HepG2 (cell line): Measurements from ENCODE around the gene NAIF1. TPM values are rescaled to one million over a fixed set of nuclear protein-coding genes. Genes with fewer than 3 reads are reported as not detected.

Source experiments
- ADNP ChIP-seq: sonication (generic); formaldehyde crosslinking; IDR thresholded peaks from 2 replicates; pipeline ENCODE4 v1.4.0; 2020; ENCODE audit warnings: missing genetic modification reagents
- ATAD3A ChIP-seq: sonication (generic); formaldehyde crosslinking; IDR thresholded peaks from 2 replicates; pipeline ENCODE4 v1.4.0; 2020; ENCODE audit warnings: missing genetic modification reagents
- BORCS8-MEF2B ChIP-seq: sonication (generic); formaldehyde crosslinking; IDR thresholded peaks from 2 replicates; pipeline ENCODE4 v1.8.0; 2022; ENCODE audit warnings: mild to moderate bottlenecking, missing genetic modification reagents
- CBX1 ChIP-seq: IDR thresholded peaks from one replicate; pipeline ENCODE4 v1.6.1; 2016; ENCODE audit warnings: antibody characterized with exemption, low read depth
- CREM ChIP-seq, 2 experiments: sonication (generic) in 1 of 2; formaldehyde crosslinking in 1 of 2; IDR thresholded peaks; 2 replicates each; pipeline versions ENCODE4 v1.4.0 to v1.6.1; 2016 to 2020; ENCODE audit warnings: antibody characterized with exemption in 1 of 2, mild to moderate bottlenecking in 1 of 2, missing genetic modification reagents in 1 of 2
- DR1 ChIP-seq: sonication (generic); formaldehyde crosslinking; IDR thresholded peaks from 2 replicates; pipeline ENCODE4 v1.8.0; 2021; ENCODE audit warnings: mild to moderate bottlenecking, missing genetic modification reagents, inconsistent platforms
- JUN ChIP-seq: sonication (generic); formaldehyde crosslinking; IDR thresholded peaks from 2 replicates; pipeline ENCODE4 v1.4.0; 2020; ENCODE audit warnings: mild to moderate bottlenecking, missing genetic modification reagents
- KMT2B ChIP-seq: IDR thresholded peaks from 2 replicates; pipeline ENCODE4 v1.6.1; 2016; ENCODE audit warnings: missing genetic modification reagents, missing compliant biosample characterization
- MED13 ChIP-seq: sonication (generic); formaldehyde crosslinking; IDR thresholded peaks from 2 replicates; pipeline ENCODE4 v1.5.0; 2020; ENCODE audit warnings: missing genetic modification reagents
- MLLT10 ChIP-seq: sonication (generic); formaldehyde crosslinking; IDR thresholded peaks from 2 replicates; pipeline ENCODE4 v1.4.0; 2020; ENCODE audit warnings: missing genetic modification reagents
- MTA1 ChIP-seq: sonication (generic); formaldehyde crosslinking; IDR thresholded peaks from 2 replicates; pipeline ENCODE4 v1.4.0; 2020; ENCODE audit warnings: missing genetic modification reagents, mild to moderate bottlenecking, borderline replicate concordance
- NFKB2 ChIP-seq: sonication (generic); formaldehyde crosslinking; IDR thresholded peaks from 2 replicates; pipeline ENCODE4 v1.4.0; 2020; ENCODE audit warnings: missing genetic modification reagents, borderline replicate concordance
- NR2F1 ChIP-seq, 2 experiments: fragments of 450-650 bp in 1 of 2; formaldehyde crosslinking in 1 of 2; IDR thresholded peaks; 2 replicates each; pipeline versions ENCODE4 v1.5.0 to v1.6.1; 2016 to 2020; ENCODE audit warnings: mild to moderate bottlenecking in 1 of 2, missing compliant biosample characterization in 1 of 2, missing genetic modification reagents in 1 of 2, moderate library complexity in 1 of 2
- RARG ChIP-seq: sonication (generic); formaldehyde crosslinking; IDR thresholded peaks from 2 replicates; pipeline ENCODE4 v1.4.0; 2020; ENCODE audit warnings: low read depth, mild to moderate bottlenecking, missing genetic modification reagents
- RBAK ChIP-seq: sonication (generic); formaldehyde crosslinking; IDR thresholded peaks from 2 replicates; pipeline ENCODE4 v1.5.1; 2020; ENCODE audit warnings: mild to moderate bottlenecking, missing genetic modification reagents
- SAP130 ChIP-seq: IDR thresholded peaks from 2 replicates; pipeline ENCODE4 v1.6.1; 2016; ENCODE audit warnings: low read depth
- TAF15 ChIP-seq: fragments of 200-400 bp; formaldehyde crosslinking; IDR thresholded peaks from one replicate; pipeline ENCODE4 v1.6.1; 2018; ENCODE audit warnings: mild to moderate bottlenecking, low read depth, low read length; ENCODE audit not compliant: poor library complexity, severe bottlenecking
- YEATS4 ChIP-seq: sonication (generic); formaldehyde crosslinking; IDR thresholded peaks from 2 replicates; pipeline ENCODE4 v1.4.0; 2020; ENCODE audit warnings: missing genetic modification reagents, borderline replicate concordance
- ZNF124 ChIP-seq: sonication (generic); formaldehyde crosslinking; IDR thresholded peaks from 2 replicates; pipeline ENCODE4 v1.4.0; 2020; ENCODE audit warnings: missing genetic modification reagents
- ZNF136 ChIP-seq: sonication (generic); formaldehyde crosslinking; IDR thresholded peaks from 2 replicates; pipeline ENCODE4 v1.8.1; 2022; ENCODE audit warnings: low read depth, mild to moderate bottlenecking, moderate library complexity, missing genetic modification reagents
- ZNF251 ChIP-seq: sonication (generic); formaldehyde crosslinking; IDR thresholded peaks from 2 replicates; pipeline ENCODE4 v1.9.0; 2021; ENCODE audit warnings: mild to moderate bottlenecking, missing genetic modification reagents
- ZNF7 ChIP-seq: IDR thresholded peaks from 2 replicates; pipeline ENCODE4 v1.6.1; 2016; ENCODE audit warnings: missing biosample characterization, missing genetic modification reagents
- ZNF747 ChIP-seq: sonication (generic); formaldehyde crosslinking; IDR thresholded peaks from 2 replicates; pipeline ENCODE4 v1.8.1; 2023; ENCODE audit warnings: missing genetic modification reagents, mild to moderate bottlenecking, borderline replicate concordance
- ZNF816 ChIP-seq: sonication (generic); formaldehyde crosslinking; IDR thresholded peaks from 2 replicates; pipeline ENCODE4 v1.8.0; 2022; ENCODE audit warnings: missing genetic modification reagents, mild to moderate bottlenecking, borderline replicate concordance
- ZZZ3 ChIP-seq: sonication (generic); formaldehyde crosslinking; IDR thresholded peaks from 2 replicates; pipeline ENCODE4 v1.4.0; 2020; ENCODE audit warnings: missing genetic modification reagents, mild to moderate bottlenecking, borderline replicate concordance
- polyA plus RNA-seq, 8 experiments: library from polyadenylated mRNA; depleted of rRNA in 3 of 8; stranded (reverse) in 7 of 8; unstranded in 1 of 8; fragments of >200 nt; fragmentation: Illumina TruSeq in 4 of 8; extraction: Trizol in 4 of 8; gene quantifications; 2 replicates each; pipeline versions ENCODE4 v1.2.1 to v1.2.3, GENCODE V29; 2011 to 2016; ENCODE audit warnings: low read depth in 4 of 8, missing spikeins in 1 of 8, mixed read lengths in 1 of 8; ENCODE audit not compliant: insufficient read depth in 1 of 8
- total RNA-seq, 5 experiments: library from RNA; depleted of rRNA; stranded (reverse); fragments of >200 nt; fragmentation: Illumina TruSeq; extraction: Trizol; gene quantifications; 2 replicates each; pipeline ENCODE4 v1.2.3, GENCODE V29; 2016; ENCODE audit warnings: low read depth in 1 of 5
- TF ChIP-seq, protein P1 (sequence below): sonication (generic); formaldehyde crosslinking; IDR thresholded peaks from 2 replicates; pipeline ENCODE4 v1.9.0; 2021; ENCODE audit warnings: missing genetic modification reagents, mild to moderate bottlenecking, borderline replicate concordance
- TF ChIP-seq, protein P2 (sequence below): sonication (generic); formaldehyde crosslinking; IDR thresholded peaks from 2 replicates; pipeline ENCODE4 v1.4.0; 2020; ENCODE audit warnings: missing genetic modification reagents
- TF ChIP-seq, protein P3 (sequence below): sonication (generic); formaldehyde crosslinking; IDR thresholded peaks from 2 replicates; pipeline ENCODE4 v1.8.1; 2023; ENCODE audit warnings: mild to moderate bottlenecking, missing genetic modification reagents

NAIF1 gene
- total and polyA plus RNA-seq, 2 of the 13 experiments (the other 11 are each of a cell fraction or from before 2014, with no cell fraction given): 6.0 to 6.9 TPM

DNA sequence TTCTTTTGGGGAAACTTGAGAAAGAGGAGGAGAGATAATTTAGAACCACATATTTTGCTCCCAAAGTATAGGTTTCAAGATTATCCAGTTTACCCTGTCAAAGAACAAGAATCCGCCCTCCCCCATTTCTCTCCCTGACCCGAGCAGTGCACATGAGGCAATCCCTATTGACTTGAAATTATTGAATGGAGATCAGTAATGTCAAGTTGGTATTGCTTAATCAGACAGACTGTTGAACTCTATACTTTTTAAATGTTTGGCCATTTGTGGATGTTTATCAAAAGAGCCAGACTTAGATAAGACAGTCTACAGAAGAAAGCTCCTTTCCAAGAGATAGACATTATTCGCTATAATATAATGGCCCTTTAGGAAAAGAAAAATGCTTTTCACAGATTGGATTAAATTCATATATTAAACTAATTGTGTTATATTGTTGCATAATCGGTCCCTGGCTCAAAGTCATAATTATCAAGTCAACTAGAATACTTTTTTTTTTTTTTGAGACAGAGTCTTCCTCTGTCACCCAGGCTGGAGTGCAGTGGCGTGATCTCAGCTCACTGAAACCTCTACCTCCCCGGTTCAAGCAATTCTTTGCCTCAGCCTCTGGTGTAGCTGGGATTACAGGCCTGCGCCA is 6.2 kb upstream of the NAIF1 start (continued):
- TF ChIP-seq KMT2B (CRISPR knock-in tag) (no peak), RBAK (CRISPR knock-in tag) (no peak), ZNF124 (CRISPR knock-in tag) (no peak), ZNF7 (CRISPR knock-in tag) (no peak), SAP130 (CRISPR knock-in tag) (peak; percentile 78), ZNF816 (CRISPR knock-in tag) (no peak), ZZZ3 (CRISPR knock-in tag) (no peak), ZNF136 (CRISPR knock-in tag) (no peak), CREM (IDR thresholded peaks at IDR 0.05) (peak; percentile 49; the same call in 1 of the 2 replicates), CREM (CRISPR knock-in tag; IDR thresholded peaks at IDR 0.05) (no peak), NR2F1 (CRISPR knock-in tag; IDR thresholded peaks at IDR 0.05) (peak in 1 of 2 experiments; percentile 60; a peak in 1 of 4 replicates), ZNF251 (CRISPR knock-in tag) (no peak), JUN (CRISPR knock-in tag) (no peak), CBX1 (no peak), YEATS4 (peak; percentile 15; the same call in 1 of the 2 replicates), TAF15 (no peak), RARG (CRISPR knock-in tag) (no peak), DR1 (CRISPR knock-in tag) (no peak), ATAD3A (CRISPR knock-in tag) (no peak), NFKB2 (no peak), ZNF747 (CRISPR knock-in tag) (no peak), MTA1 (CRISPR knock-in tag) (no peak), BORCS8-MEF2B (CRISPR knock-in tag) (no peak), MLLT10 (CRISPR knock-in tag) (no peak), ADNP (CRISPR knock-in tag) (no peak), MED13 (CRISPR knock-in tag) (no peak)
- TF ChIP-seq, protein P1, sequence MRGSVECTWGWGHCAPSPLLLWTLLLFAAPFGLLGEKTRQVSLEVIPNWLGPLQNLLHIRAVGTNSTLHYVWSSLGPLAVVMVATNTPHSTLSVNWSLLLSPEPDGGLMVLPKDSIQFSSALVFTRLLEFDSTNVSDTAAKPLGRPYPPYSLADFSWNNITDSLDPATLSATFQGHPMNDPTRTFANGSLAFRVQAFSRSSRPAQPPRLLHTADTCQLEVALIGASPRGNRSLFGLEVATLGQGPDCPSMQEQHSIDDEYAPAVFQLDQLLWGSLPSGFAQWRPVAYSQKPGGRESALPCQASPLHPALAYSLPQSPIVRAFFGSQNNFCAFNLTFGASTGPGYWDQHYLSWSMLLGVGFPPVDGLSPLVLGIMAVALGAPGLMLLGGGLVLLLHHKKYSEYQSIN (CRISPR knock-in tag): no peak
- TF ChIP-seq, protein P2, sequence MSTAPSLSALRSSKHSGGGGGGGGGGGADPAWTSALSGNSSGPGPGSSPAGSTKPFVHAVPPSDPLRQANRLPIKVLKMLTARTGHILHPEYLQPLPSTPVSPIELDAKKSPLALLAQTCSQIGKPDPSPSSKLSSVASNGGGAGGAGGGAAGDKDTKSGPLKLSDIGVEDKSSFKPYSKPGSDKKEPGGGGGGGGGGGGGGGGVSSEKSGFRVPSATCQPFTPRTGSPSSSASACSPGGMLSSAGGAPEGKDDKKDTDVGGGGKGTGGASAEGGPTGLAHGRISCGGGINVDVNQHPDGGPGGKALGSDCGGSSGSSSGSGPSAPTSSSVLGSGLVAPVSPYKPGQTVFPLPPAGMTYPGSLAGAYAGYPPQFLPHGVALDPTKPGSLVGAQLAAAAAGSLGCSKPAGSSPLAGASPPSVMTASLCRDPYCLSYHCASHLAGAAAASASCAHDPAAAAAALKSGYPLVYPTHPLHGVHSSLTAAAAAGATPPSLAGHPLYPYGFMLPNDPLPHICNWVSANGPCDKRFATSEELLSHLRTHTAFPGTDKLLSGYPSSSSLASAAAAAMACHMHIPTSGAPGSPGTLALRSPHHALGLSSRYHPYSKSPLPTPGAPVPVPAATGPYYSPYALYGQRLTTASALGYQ (CRISPR knock-in tag): 0 out of 2 replicates have a peak, but pooled peaks have one; percentile 55
- TF ChIP-seq, protein P3, sequence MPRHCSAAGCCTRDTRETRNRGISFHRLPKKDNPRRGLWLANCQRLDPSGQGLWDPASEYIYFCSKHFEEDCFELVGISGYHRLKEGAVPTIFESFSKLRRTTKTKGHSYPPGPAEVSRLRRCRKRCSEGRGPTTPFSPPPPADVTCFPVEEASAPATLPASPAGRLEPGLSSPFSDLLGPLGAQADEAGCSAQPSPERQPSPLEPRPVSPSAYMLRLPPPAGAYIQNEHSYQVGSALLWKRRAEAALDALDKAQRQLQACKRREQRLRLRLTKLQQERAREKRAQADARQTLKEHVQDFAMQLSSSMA: no peak
